AG09309 (cell line): ENCODE data around the gene DNASE1L2.
"Not testable (repeated sequence)": the region's sequence is repeated elsewhere in the genome, so short reads cannot be mapped to it uniquely, and the experiment has no call there.

Experiments
- DNase-seq: peaks from one replicate; pipeline ENCODE4 v3.0.0-alpha.2; 2010; ENCODE audit warnings: low read depth
- H3K4me3 ChIP-seq: 2 replicates; pipeline ENCODE4 v1.5.1; 2011; ENCODE audit warnings: mild to moderate bottlenecking, low read depth, low read length, moderate library complexity; ENCODE audit not compliant: control insufficient read depth
- CTCF ChIP-seq: IDR thresholded peaks from 2 replicates; pipeline ENCODE4 v1.5.1; 2011; ENCODE audit warnings: mild to moderate bottlenecking, low read depth, low read length, inconsistent platforms; ENCODE audit not compliant: insufficient read depth, control insufficient read depth; ENCODE audit errors: missing control alignments

Gene DNASE1L2

DNA sequence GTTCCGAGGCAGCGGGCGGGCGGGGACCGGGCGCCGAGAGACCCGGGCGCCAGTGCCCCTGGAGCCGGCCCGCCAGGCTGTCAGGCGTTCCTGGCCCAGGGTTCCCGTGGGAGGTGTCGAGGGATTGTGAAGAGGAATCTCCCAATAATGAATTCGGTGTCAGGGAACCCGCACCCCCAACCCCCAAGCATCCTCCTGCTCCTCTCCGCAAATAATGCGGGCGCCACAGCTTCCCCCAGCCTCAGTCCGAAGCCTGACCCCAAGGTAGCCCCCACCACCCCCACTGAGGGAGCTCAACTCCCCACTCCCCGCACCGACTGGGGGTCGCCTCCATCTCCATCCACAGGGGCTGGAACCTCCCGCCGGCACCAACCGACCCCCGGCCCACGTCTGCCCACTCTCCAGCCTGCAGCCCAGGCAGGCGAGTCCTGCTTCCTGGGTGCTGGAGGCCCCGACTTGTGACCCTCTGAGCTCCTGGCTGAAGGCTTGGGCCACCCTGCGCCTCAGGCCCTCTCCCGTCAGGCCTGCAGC is 39.2 kb upstream of the DNASE1L2 start:
- no peak for DNase-seq
- TF ChIP-seq CTCF: no peak
- H3K4me3 ChIP-seq: no peak overlapping the region

GRCh38 chr16:2197765-2198164 is 38.5 kb upstream of the DNASE1L2 start:
- no peak for DNase-seq
- no peak for TF ChIP-seq CTCF
- no peak overlapping the region for H3K4me3 ChIP-seq

DNA sequence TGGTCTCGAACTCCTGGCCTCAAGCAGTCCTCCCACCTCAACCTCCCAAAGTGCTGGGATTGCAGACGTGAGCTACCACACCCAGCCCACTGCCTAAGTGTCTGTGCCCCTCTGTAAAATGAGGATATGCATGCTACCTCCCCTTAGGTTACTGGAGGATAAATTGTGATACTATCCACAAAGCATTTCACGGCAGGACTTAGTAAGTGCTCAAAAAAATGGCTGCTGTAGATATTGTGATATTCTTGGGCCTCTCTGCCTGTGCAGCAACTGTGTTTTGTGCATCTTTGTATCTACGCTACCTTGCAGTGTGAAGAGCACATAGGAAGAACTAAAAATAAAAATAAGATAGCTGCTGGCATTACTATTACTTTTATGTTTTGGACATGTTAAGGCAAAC is 38.0 kb upstream of the DNASE1L2 start:
- no peak overlapping the region for H3K4me3 ChIP-seq
- DNase-seq: no peak
- TF ChIP-seq CTCF: no peak

DNA sequence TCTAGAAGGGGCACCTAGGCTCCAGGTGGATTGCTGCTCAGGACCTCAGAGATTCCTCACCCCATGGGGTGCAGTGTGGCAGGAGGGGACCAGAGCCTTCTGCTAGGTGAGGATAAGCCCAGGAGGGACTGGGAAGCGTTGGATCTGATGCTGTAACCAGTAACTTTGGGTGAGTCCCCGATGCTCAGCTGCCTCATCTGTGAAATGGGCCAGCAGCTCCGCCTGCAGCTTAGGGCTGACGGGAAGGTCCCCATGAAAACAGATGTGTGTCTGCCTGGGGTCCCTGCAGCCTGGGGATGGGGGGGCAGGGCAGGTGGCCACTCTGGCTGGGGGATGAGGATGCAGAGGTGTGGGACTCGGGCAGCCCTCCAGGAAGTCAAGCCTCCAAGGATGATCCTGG is 37.1 kb upstream of the DNASE1L2 start:
- no peak for DNase-seq
- no peak for TF ChIP-seq CTCF
- no peak overlapping the region for H3K4me3 ChIP-seq

DNA sequence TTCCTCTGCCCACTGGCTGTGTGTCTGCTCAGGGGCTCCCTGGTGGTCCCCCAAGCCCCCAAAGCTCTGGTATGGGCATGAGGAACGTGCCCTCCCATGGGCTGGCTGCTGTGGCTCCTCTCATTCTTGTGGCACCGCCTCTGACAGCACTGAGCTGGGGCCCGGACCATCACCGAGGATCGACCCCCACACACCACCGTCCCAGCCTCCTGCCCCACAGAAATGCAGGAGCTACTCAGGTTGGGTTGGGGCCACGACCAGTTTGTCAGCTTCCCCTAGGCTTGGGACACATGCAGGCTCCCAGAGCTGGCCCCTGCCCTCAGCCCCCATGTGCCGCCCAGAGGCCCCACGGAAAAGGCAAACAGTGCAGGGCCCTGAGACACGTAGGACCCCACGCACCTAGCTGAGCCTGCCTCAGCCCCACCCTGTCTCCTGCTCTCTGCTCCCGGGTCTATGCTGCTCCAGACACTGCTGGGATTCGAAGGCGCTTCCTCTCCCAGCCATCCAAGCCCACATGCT is 36.6 kb upstream of the DNASE1L2 start:
- H3K4me3 ChIP-seq: no peak overlapping the region
- no peak for TF ChIP-seq CTCF
- DNase-seq: no peak

DNA sequence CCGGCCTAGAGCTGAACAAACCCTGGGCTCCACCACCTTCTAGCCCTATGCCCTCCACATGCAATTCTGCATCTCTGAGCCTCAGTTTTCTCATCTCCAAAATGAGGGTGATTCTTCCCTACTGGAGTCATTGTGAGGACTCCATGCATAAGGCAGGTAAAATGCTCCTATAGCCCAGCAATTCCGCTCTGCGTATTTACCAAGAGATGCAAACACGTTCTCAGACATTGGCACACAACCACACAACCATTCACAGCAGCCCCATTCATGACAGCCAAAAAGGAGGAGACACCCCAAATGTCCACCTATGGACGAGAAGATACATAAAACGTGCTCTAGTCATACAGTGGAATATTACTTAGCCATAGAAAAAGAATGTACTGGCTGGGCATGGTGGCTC is 35.9 kb upstream of the DNASE1L2 start:
- TF ChIP-seq CTCF: no peak
- no peak overlapping the region for H3K4me3 ChIP-seq
- no peak for DNase-seq

GRCh38 chr16:2203119-2203688 is 33.0 kb upstream of the DNASE1L2 start:
- H3K4me3 ChIP-seq, DNase-seq: not testable (repeated sequence)
